Neural cell (in vitro differentiated cells): Measurements from ENCODE around the gene RAB9A. TPM values are rescaled to one million over a fixed set of nuclear protein-coding genes. Genes with fewer than 3 reads are reported as not detected.
"Not testable (repeated sequence)": the region's sequence is repeated elsewhere in the genome, so short reads cannot be mapped to it uniquely, and the experiment has no call there.

Experiments
- H2AFZ ChIP-seq: fragments of 200-600, 300-800 bp; sonication (generic), shearing (Covaris generic); 2 replicates; pipeline ENCODE4 v1.6.0; 2014; ENCODE audit warnings: low read depth, mild to moderate bottlenecking, antibody characterized with exemption, low read length, moderate library complexity
- H3F3A ChIP-seq: fragments of 200-600 bp; shearing (Covaris generic); 2 replicates; pipeline ENCODE4 v1.6.1; 2016; ENCODE audit warnings: mild to moderate bottlenecking, moderate library complexity, mixed read lengths, antibody characterized with exemption, low read length; ENCODE audit not compliant: insufficient read depth, poor library complexity, severe bottlenecking
- H3K27ac ChIP-seq: fragments of 200-600, 300-800 bp; sonication (generic), shearing (Covaris generic); 2 replicates; pipeline ENCODE4 v1.5.1; 2014; ENCODE audit warnings: mild to moderate bottlenecking, low read length, moderate library complexity
- H3K27me3 ChIP-seq: fragments of 300-800, 200-600 bp; sonication (generic), shearing (Covaris generic); 2 replicates; pipeline ENCODE4 v1.6.0; 2014; ENCODE audit warnings: mild to moderate bottlenecking, low read depth, low read length, moderate library complexity; ENCODE audit not compliant: insufficient read depth
- H3K36me3 ChIP-seq: fragments of 300-800, 200-600 bp; sonication (generic), shearing (Covaris generic); 2 replicates; pipeline ENCODE4 v1.5.1; 2014; ENCODE audit warnings: mild to moderate bottlenecking, antibody characterized with exemption, low read length, moderate library complexity; ENCODE audit not compliant: insufficient read depth
- H3K4me2 ChIP-seq: fragments of 300-800, 200-600 bp; sonication (generic), shearing (Covaris generic); 2 replicates; pipeline ENCODE4 v1.6.0; 2014; ENCODE audit warnings: mild to moderate bottlenecking, low read length
- H3K4me3 ChIP-seq: fragments of 300-800, 200-600 bp; sonication (generic), shearing (Covaris generic); 2 replicates; pipeline ENCODE4 v1.5.1; 2014; ENCODE audit warnings: mild to moderate bottlenecking, low read length, moderate library complexity
- H3K79me2 ChIP-seq: fragments of 200-600 bp; shearing (Covaris generic); replicated peaks from 2 replicates; pipeline ENCODE4 v1.6.0; 2014; ENCODE audit warnings: mild to moderate bottlenecking, low read length, moderate library complexity; ENCODE audit not compliant: insufficient read depth
- H3K9ac ChIP-seq: fragments of 300-800, 200-600 bp; sonication (generic), shearing (Covaris generic); 2 replicates; pipeline ENCODE4 v1.6.1; 2016; ENCODE audit warnings: mild to moderate bottlenecking, low read length, mixed read lengths
- H3K9me2 ChIP-seq: fragments of 200-600 bp; shearing (Covaris generic); 2 replicates; pipeline ENCODE4 v1.6.1; 2016; ENCODE audit warnings: mild to moderate bottlenecking, low read length, mixed read lengths; ENCODE audit not compliant: insufficient read depth
- H3K9me3 ChIP-seq: fragments of 200-600, 300-800 bp; sonication (generic), shearing (Covaris generic); 2 replicates; pipeline ENCODE4 v1.6.1; 2016; ENCODE audit warnings: mild to moderate bottlenecking, mixed run types, low read length, moderate library complexity, mixed read lengths
- H4K20me1 ChIP-seq: fragments of 200-600 bp; shearing (Covaris generic); 2 replicates; pipeline ENCODE4 v1.6.1; 2016; ENCODE audit warnings: mild to moderate bottlenecking, mixed run types; ENCODE audit not compliant: insufficient read depth
- CTCF ChIP-seq: fragments of 450-650 bp; IDR thresholded peaks from 2 replicates; pipeline ENCODE4 v1.5.1; 2014; ENCODE audit warnings: antibody characterized with exemption, mild to moderate bottlenecking, moderate library complexity; ENCODE audit not compliant: poor library complexity, severe bottlenecking
- EP300 ChIP-seq: fragments of 450-650 bp; conservative IDR thresholded peaks from 2 replicates; pipeline ENCODE4 v1.6.1; 2014; ENCODE audit warnings: antibody characterized with exemption, mild to moderate bottlenecking, moderate library complexity; ENCODE audit not compliant: poor library complexity, severe bottlenecking
- EZH2 ChIP-seq: fragments of 200-600, 300-800 bp; shearing (Covaris generic), sonication (generic); IDR thresholded peaks from 2 replicates; pipeline ENCODE4 v1.6.1; 2014; ENCODE audit warnings: antibody characterized with exemption, low read length, borderline replicate concordance, mild to moderate bottlenecking; ENCODE audit not compliant: insufficient read depth, poor library complexity, severe bottlenecking
- MXI1 ChIP-seq: fragments of 450-650 bp; conservative IDR thresholded peaks from 2 replicates; pipeline ENCODE4 v1.6.1; 2014; ENCODE audit warnings: antibody characterized with exemption, mild to moderate bottlenecking; ENCODE audit not compliant: poor library complexity, severe bottlenecking
- POLR2AphosphoS5 ChIP-seq: IDR thresholded peaks from 2 replicates; pipeline ENCODE4 v1.6.1; 2012
- RAD21 ChIP-seq: fragments of 450-650 bp; conservative IDR thresholded peaks from 2 replicates; pipeline ENCODE4 v1.6.1; 2014; ENCODE audit warnings: antibody characterized with exemption, mild to moderate bottlenecking, moderate library complexity
- REST ChIP-seq: IDR thresholded peaks from 2 replicates; pipeline ENCODE4 v1.6.1; 2012; ENCODE audit warnings: borderline replicate concordance
- SMC3 ChIP-seq: fragments of 450-650 bp; conservative IDR thresholded peaks from 2 replicates; pipeline ENCODE4 v1.6.1; 2014; ENCODE audit warnings: antibody characterized with exemption, mild to moderate bottlenecking, moderate library complexity; ENCODE audit not compliant: poor library complexity
- TAF1 ChIP-seq: IDR thresholded peaks from 2 replicates; pipeline ENCODE4 v1.6.1; 2012; ENCODE audit warnings: low read depth
- polyA minus RNA-seq: library from RNA; depleted of rRNA, polyadenylated mRNA; stranded (reverse); fragments of >200 nt; gene quantifications from 2 replicates; pipeline ENCODE4 v1.2.3, GENCODE V29; 2014
- polyA plus RNA-seq: library from polyadenylated mRNA; depleted of rRNA; stranded (reverse); fragments of >200 nt; gene quantifications from 2 replicates; pipeline ENCODE4 v1.2.3, GENCODE V29; 2014

The RAB9A gene
- polyA plus RNA-seq (26.9 and 30.6 TPM in 2 replicates), polyA minus RNA-seq (18.2 and 19.0 TPM in 2 replicates)

- H3K9me3 ChIP-seq, result no peaks in the 10 kb centered on the region
- H3K79me2 ChIP-seq, result peaks cover 24% of the 10 kb centered on the region
- no peaks in the 10 kb centered on the region for H3K27me3 ChIP-seq
- peak; percentile 10 for TF ChIP-seq MXI1
- no peak for TF ChIP-seq TAF1
- TF ChIP-seq POLR2AphosphoS5, result peak; percentile 78
- H2AFZ ChIP-seq, result peak within 1 kb of the TSS; percentile 27
- H4K20me1 ChIP-seq, result no peaks in the 10 kb centered on the region
- no peaks in the 10 kb centered on the region for H3F3A ChIP-seq
- peak within 1 kb of the TSS; percentile 35 for H3K4me2 ChIP-seq
- no peaks in the 10 kb centered on the region for H3K36me3 ChIP-seq
- H3K27ac ChIP-seq, result peak within 1 kb of the TSS; percentile 20
- H3K9ac ChIP-seq, result peak within 1 kb of the TSS; percentile 73
- H3K4me3 ChIP-seq, result peak within 1 kb of the TSS; percentile 79
- no peaks in the 10 kb centered on the region for H3K9me2 ChIP-seq
Observed at GRCh38 chrX:13688958-13689740, at the start of gene RAB9A. Gene RAB9A (plus strand): TSS chrX:13689128. CDS start chrX:13708747, 19,619 bp downstream.

GRCh38 chrX:13641684-13642083, 47.2 kb upstream of the RAB9A start:
- not testable (repeated sequence) for H3K27ac ChIP-seq, H2AFZ ChIP-seq, H4K20me1 ChIP-seq, H3K9me2 ChIP-seq, H3K79me2 ChIP-seq, H3K36me3 ChIP-seq, H3K9ac ChIP-seq, H3F3A ChIP-seq, H3K9me3 ChIP-seq, H3K4me3 ChIP-seq, H3K4me2 ChIP-seq, H3K27me3 ChIP-seq

- H3K27ac ChIP-seq, result no peak overlapping the region
- no peak overlapping the region for H3K4me2 ChIP-seq
- no peaks in the 10 kb centered on the region for H3K9me2 ChIP-seq
- H3F3A ChIP-seq, result no peaks in the 10 kb centered on the region
- H3K9ac ChIP-seq, result no peak overlapping the region
- H4K20me1 ChIP-seq, result no peaks in the 10 kb centered on the region
- H3K27me3 ChIP-seq, result no peaks in the 10 kb centered on the region
- no peaks in the 10 kb centered on the region for H3K36me3 ChIP-seq
- no peak overlapping the region for H2AFZ ChIP-seq
- no peak for TF ChIP-seq POLR2AphosphoS5
- no peak for TF ChIP-seq SMC3
- no peak for TF ChIP-seq TAF1
- no peak for TF ChIP-seq EP300
- no peak for TF ChIP-seq REST
- TF ChIP-seq MXI1, result no peak
- TF ChIP-seq RAD21, result no peak
- no peak for TF ChIP-seq CTCF
- no peak for TF ChIP-seq EZH2
- H3K9me3 ChIP-seq, result no peaks in the 10 kb centered on the region
- H3K79me2 ChIP-seq, result no peaks in the 10 kb centered on the region
- no peak overlapping the region for H3K4me3 ChIP-seq
Observed at GRCh38 chrX:13645464-13646153, 43.3 kb upstream of the RAB9A start.
